ENCODE data around the gene OSBPL3.
"Not testable (repeated sequence)": the region's sequence is repeated elsewhere in the genome, so short reads cannot be mapped to it uniquely, and the experiment has no call there.

Gene OSBPL3

DNA sequence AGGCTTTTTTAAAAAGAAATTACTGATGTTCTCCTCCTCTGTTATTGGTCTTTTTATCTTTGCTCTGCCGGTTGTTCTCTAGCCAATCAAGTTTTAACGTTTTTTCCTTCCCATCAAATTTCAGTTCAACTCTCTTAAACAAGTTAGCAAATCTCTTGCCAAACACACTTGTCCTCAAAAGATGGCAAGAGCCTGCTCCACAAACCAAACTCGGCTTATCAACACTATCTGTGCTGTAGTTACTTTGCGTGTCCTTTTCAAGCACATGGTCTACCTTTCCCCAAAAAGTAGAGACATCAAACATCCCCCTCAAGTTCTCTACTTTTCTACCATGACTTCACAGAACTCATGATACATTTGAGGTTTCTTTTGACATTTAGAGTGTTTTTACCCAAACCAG, 71.3 kb downstream of the OSBPL3 start:
- TF ChIP-seq POLR2AphosphoS5 (IDR thresholded peaks at IDR 0.05; ENCODE audit: low read depth, low read length) (no peak), POU2F2 (IDR thresholded peaks at IDR 0.05; ENCODE audit: low read depth, low read length) (no peak)
- DNase-seq (ENCODE audit: insufficient read length, low spot score) (no peak), FAIRE-seq (no peak)

DNA sequence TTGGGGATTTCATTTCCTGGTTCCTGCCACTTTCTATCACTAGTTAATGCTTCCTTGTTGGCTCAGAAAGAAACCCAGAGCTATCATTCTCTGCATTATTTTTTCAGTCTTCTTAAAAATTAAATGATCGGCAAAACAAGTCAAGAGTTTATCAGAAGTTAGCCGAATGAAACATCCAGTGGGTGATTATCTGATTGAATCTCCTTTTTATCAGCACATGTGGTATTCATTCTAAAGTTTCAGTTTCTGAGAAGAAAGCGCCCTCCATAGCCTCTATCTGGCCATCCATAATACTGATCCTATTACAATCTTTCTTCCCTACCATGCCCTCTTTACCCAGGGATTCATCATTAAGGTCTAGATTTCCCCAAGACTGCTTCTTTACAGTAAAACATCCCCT, 71.8 kb downstream of the OSBPL3 start:
- FAIRE-seq (no peak), DNase-seq (ENCODE audit: insufficient read length, low spot score) (no peak)
- TF ChIP-seq TAF1 (IDR thresholded peaks at IDR 0.05; ENCODE audit: low read depth, low read length), result no peak
- TF ChIP-seq POLR2A (IDR thresholded peaks at IDR 0.05; ENCODE audit: low read depth, low read length), result no peak
- no peak for TF ChIP-seq POLR2AphosphoS5 (IDR thresholded peaks at IDR 0.05; ENCODE audit: low read depth, low read length)
- no peak for TF ChIP-seq PAX5 (IDR thresholded peaks at IDR 0.05; ENCODE audit: insufficient read depth, low read length, severe bottlenecking)
- TF ChIP-seq POU2F2 (IDR thresholded peaks at IDR 0.05; ENCODE audit: low read depth, low read length), result no peak
- no peak for TF ChIP-seq SPI1 (IDR thresholded peaks at IDR 0.05; ENCODE audit: low read depth, low read length)

DNA sequence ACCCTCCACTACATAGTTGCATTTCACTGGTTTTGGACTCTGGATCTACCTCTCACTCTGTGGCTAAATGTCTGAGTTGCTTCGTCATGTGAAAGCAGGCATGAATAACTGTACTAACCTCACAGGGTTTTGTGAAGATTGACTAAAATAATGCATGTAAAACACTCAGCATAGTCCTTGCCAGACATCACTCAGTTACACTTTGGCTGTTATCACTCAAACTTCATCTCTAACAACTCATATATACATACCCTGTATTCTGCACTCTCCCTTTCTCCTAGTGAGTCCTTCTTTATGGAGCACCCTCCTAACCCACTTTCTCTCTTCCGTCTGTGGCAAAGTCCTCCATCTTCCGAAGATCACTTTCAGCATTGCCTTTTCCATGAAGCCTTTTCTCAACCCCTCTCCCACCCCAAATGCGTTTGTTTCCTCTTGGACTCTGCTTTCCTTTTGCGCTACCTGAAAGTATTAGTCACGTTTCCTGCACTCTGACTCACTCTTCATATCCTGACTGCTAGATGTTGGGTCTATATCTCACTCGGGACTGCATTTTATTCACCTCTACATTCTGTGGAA, 72.6 kb downstream of the OSBPL3 start:
- FAIRE-seq (peak; percentile 89), DNase-seq (ENCODE audit: insufficient read length, low spot score) (no peak)
- TF ChIP-seq SPI1 (IDR thresholded peaks at IDR 0.05; ENCODE audit: low read depth, low read length) (no peak), TAF1 (IDR thresholded peaks at IDR 0.05; ENCODE audit: low read depth, low read length) (no peak), POLR2A (IDR thresholded peaks at IDR 0.05; ENCODE audit: low read depth, low read length) (peak; percentile 29; the same call in 1 of the 2 replicates)

DNA sequence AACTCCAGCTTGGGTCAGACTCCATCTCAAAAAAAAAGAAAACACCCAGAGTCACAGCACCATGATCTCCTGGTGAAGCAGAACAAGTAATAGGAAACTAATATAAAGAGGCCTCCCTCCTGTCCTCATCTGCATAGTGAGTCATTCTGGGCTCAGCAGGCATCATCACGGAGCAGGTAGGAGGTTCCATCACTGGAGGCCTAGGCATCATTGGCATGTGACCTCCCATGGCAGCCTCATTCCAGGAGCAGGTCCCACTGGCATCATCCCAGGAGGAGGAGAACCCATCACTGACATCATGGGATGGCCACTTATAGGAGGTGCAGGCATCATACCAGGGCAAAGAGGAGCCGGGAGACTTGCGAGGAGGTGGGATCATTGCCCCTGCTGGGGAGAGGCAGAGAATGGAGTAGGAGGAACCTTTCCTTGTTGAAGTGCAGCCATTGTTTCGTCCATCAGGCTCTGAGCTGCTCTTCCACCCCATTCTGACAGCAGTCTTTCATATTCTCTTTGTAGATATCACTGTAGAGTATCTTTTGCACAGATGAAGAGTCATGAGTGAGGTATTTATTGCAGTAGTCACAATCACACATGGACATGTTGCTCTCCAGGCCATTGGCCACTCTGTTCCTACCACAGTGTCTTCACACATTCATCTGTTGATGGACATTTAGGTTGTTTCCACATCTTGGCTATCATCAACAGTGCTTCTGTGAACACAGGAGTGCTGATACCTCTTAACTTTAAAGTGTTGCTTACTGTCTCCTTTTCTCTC, 73.8 kb downstream of the OSBPL3 start:
- no peak for DNase-seq (ENCODE audit: insufficient read length, low spot score)
- FAIRE-seq, result peak; percentile 80
- TF ChIP-seq TAF1 (IDR thresholded peaks at IDR 0.05; ENCODE audit: low read depth, low read length) (no peak), POLR2AphosphoS5 (IDR thresholded peaks at IDR 0.05; ENCODE audit: low read depth, low read length) (no peak), POU2F2 (IDR thresholded peaks at IDR 0.05; ENCODE audit: low read depth, low read length) (no peak), POLR2A (IDR thresholded peaks at IDR 0.05; ENCODE audit: low read depth, low read length) (no peak), PAX5 (IDR thresholded peaks at IDR 0.05; ENCODE audit: insufficient read depth, low read length, severe bottlenecking) (no peak), SPI1 (IDR thresholded peaks at IDR 0.05; ENCODE audit: low read depth, low read length) (no peak)

DNA sequence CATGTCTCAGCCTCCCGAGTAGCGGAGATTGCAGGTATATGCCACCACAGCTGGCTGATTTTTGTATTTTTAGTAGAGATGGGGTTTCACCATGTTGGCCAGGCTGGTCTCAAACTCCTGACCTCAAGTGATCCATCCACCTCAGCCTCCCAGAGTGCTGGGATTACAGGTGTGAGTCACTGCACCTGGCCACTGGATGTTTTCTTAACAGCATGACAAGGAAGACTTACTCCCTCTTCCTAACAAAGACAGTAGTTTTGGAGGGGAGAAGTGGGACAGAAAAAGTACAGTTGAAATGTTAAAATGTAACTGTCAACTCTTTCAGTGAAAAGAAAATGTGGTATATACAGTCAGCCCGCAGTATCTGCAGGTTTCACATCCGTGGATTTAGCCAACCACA, 76.0 kb downstream of the OSBPL3 start:
- FAIRE-seq; DNase-seq (ENCODE audit: insufficient read length, low spot score): not testable (repeated sequence)

DNA sequence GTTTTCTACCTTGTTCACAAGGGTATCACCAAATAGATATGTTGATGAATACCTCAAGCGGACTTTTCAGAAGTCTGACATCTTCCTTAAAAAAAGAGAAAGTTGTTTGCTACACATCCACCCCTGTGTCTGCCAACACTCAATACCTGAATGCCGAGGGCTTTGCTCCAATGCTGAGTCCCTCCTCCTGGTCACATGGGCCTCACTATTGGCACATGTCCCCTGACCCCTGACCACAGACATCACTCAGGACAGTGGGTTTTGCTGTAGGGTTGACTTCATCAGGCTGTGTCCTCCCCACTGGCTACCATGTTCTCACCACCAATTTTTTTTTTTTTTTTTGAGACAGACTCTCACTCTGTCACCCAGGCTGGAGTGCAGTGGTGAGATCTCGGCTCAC, 76.4 kb downstream of the OSBPL3 start:
- DNase-seq (ENCODE audit: insufficient read length, low spot score) (no peak), FAIRE-seq (no peak)
- TF ChIP-seq PAX5 (IDR thresholded peaks at IDR 0.05; ENCODE audit: insufficient read depth, low read length, severe bottlenecking), result no peak
- no peak for TF ChIP-seq SPI1 (IDR thresholded peaks at IDR 0.05; ENCODE audit: low read depth, low read length)
- no peak for TF ChIP-seq POLR2AphosphoS5 (IDR thresholded peaks at IDR 0.05; ENCODE audit: low read depth, low read length)
- TF ChIP-seq POU2F2 (IDR thresholded peaks at IDR 0.05; ENCODE audit: low read depth, low read length), result no peak

DNA sequence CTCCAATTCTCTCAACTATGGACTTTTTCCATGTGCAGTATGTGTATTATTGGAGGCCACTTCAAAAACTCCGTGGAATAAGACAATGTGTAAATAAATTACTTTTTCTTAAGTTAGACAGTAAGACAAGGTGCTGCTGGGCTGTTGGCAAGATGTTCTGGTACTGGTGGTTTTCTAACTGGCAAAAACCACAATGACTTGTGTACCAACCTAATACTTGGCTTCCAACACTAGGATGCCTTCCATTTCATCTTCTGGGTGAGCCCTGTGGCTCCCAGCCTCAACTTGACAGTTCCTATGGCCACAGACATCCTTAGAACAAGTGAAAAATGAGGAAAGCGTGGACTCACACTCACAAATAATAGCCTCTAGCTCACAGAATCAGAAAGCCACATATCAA, 77.0 kb downstream of the OSBPL3 start:
- DNase-seq (ENCODE audit: insufficient read length, low spot score) (no peak), FAIRE-seq (no peak)
- TF ChIP-seq POLR2AphosphoS5 (IDR thresholded peaks at IDR 0.05; ENCODE audit: low read depth, low read length), result no peak
- no peak for TF ChIP-seq SPI1 (IDR thresholded peaks at IDR 0.05; ENCODE audit: low read depth, low read length)

DNA sequence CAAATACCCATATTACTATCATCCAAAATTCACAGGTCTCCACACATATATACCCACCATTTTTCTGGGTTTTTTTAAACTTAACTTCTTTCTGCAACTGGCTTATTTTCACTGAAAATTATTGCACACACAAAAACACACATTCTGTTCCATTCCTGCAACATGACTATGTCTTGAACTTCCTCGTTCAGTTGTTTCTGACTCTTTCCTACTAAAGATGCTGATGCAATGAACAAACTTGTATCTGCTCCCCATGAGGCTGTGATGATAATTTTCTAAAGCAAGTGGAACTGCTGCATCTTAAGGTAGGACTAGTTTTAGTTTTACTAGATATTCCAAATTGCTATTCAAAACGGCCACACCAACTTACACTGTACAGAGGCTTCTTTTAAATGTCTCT, 77.7 kb downstream of the OSBPL3 start:
- TF ChIP-seq PAX5 (IDR thresholded peaks at IDR 0.05; ENCODE audit: insufficient read depth, low read length, severe bottlenecking), result no peak
- TF ChIP-seq POLR2A (IDR thresholded peaks at IDR 0.05; ENCODE audit: low read depth, low read length), result no peak
- TF ChIP-seq SPI1 (IDR thresholded peaks at IDR 0.05; ENCODE audit: low read depth, low read length), result no peak
- TF ChIP-seq POU2F2 (IDR thresholded peaks at IDR 0.05; ENCODE audit: low read depth, low read length), result no peak
- TF ChIP-seq POLR2AphosphoS5 (IDR thresholded peaks at IDR 0.05; ENCODE audit: low read depth, low read length), result no peak
- TF ChIP-seq TAF1 (IDR thresholded peaks at IDR 0.05; ENCODE audit: low read depth, low read length), result no peak
- DNase-seq (ENCODE audit: insufficient read length, low spot score) (no peak), FAIRE-seq (no peak)

DNA sequence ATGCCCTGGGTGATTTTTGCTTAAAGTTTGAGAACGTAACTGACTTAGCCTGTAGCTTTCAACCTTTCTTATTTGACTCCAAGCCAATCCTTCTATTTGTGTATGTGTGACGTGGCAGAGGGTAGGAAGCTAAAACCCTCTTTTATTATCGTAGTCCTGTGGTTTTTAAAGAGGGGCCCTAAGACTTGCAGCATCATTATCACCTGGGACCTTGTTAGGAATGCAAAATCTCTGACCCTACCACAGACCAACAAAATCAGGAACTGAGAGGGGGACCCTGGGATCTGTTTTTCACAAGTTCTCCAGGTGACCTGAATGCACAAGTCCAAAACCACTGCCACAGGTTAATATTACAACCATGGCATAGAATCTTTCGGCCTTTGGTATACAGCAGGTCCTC, 80.1 kb downstream of the OSBPL3 start:
- peak; percentile 76 for FAIRE-seq
- no peak for DNase-seq (ENCODE audit: insufficient read length, low spot score)
- peak; percentile 95 for TF ChIP-seq SPI1 (IDR thresholded peaks at IDR 0.05; ENCODE audit: low read depth, low read length)
- TF ChIP-seq POLR2AphosphoS5 (IDR thresholded peaks at IDR 0.05; ENCODE audit: low read depth, low read length), result no peak
- peak; percentile 56; the same call in 1 of the 2 replicates for TF ChIP-seq POU2F2 (IDR thresholded peaks at IDR 0.05; ENCODE audit: low read depth, low read length)

DNA sequence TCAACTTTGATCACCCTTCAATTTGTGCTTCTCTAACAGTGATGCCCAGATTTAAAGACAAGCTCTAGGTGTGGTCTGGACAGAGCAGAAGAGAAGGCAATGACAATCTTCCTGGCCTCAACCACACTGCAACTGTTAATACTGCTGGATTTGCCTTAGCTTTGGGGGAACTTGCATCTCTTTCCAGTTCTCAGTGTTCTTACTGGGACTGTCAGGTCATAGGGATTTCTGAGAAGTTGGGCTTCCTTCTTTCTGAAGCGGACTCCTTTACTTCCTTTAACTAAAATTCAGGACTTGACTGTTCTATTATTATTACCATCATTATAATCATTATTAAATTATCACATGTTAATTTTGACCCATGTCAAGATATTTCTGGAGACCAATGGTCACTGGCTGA, 80.8 kb downstream of the OSBPL3 start:
- TF ChIP-seq POU2F2 (IDR thresholded peaks at IDR 0.05; ENCODE audit: low read depth, low read length) (no peak), PAX5 (IDR thresholded peaks at IDR 0.05; ENCODE audit: insufficient read depth, low read length, severe bottlenecking) (no peak), POLR2AphosphoS5 (IDR thresholded peaks at IDR 0.05; ENCODE audit: low read depth, low read length) (no peak), POLR2A (IDR thresholded peaks at IDR 0.05; ENCODE audit: low read depth, low read length) (no peak), TAF1 (IDR thresholded peaks at IDR 0.05; ENCODE audit: low read depth, low read length) (no peak), SPI1 (IDR thresholded peaks at IDR 0.05; ENCODE audit: low read depth, low read length) (no peak)
- FAIRE-seq (peak; percentile 72), DNase-seq (ENCODE audit: insufficient read length, low spot score) (no peak)

DNA sequence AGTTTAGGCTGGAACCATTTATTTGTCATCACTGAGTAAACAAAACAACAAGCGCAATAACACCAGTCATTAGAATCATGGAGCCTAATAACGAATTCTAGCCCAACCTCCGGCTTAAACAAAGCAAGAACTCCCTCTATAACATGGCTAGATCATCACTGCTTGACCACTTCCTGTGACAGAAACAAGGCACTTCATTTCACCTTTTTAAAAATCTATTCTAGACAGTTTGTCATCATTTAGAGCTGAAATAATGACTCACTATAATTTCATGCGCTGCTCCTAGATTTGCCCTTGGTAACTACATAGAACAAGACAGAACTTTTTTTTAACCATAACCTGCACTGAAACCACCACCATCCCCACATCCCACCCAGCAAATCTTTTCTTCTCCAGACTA, 81.3 kb downstream of the OSBPL3 start:
- peak; percentile 26 for DNase-seq (ENCODE audit: insufficient read length, low spot score)
- TF ChIP-seq POLR2A (IDR thresholded peaks at IDR 0.05; ENCODE audit: low read depth, low read length), result no peak
- no peak for TF ChIP-seq POLR2AphosphoS5 (IDR thresholded peaks at IDR 0.05; ENCODE audit: low read depth, low read length)
- TF ChIP-seq SPI1 (IDR thresholded peaks at IDR 0.05; ENCODE audit: low read depth, low read length), result peak; percentile 33; the same call in 1 of the 2 replicates
- no peak for TF ChIP-seq POU2F2 (IDR thresholded peaks at IDR 0.05; ENCODE audit: low read depth, low read length)
- no peak for TF ChIP-seq TAF1 (IDR thresholded peaks at IDR 0.05; ENCODE audit: low read depth, low read length)
- TF ChIP-seq PAX5 (IDR thresholded peaks at IDR 0.05; ENCODE audit: insufficient read depth, low read length, severe bottlenecking), result no peak
- peak; percentile 40 for FAIRE-seq
